Endothelial cell of umbilical vein (primary cell): ENCODE results near the gene NUDT14. TPM values are rescaled to one million over a fixed set of nuclear protein-coding genes. Genes with fewer than 3 reads are reported as not detected.

ENCODE experiments used
- BruUV-seq: library from RNA; stranded (reverse); fragments of 400-500 nt; replicated peaks from 2 replicates; lab custom pipeline; 2021; lab: Mats Ljungman, UMichigan
- CTCF ChIA-PET: fragments of 300-600, 350-600 bp; sonication (Branson Sonifier 250); formaldehyde crosslinking; loops from one replicate; lab custom pipeline; 2021; ENCODE audit warnings: antibody characterized with exemption, inconsistent platforms; lab: Charles Lee
- POLR2A ChIA-PET: fragments of 300-600, 350-600 bp; sonication (Branson Sonifier 250); formaldehyde crosslinking; loops from one replicate; lab custom pipeline; 2021; ENCODE audit warnings: antibody characterized with exemption, inconsistent platforms; lab: Charles Lee
- DNase-seq: peaks from one replicate; pipeline ENCODE4 v3.0.0-alpha.2; 2011; ENCODE audit warnings: low read depth, low spot score
- FAIRE-seq: peaks from 2 replicates; lab custom pipeline; 2011; peaks lifted over from hg19 to GRCh38; lab: Jason Lieb, UNC
- H2AFZ ChIP-seq: 2 replicates; pipeline ENCODE4 v1.6.0; 2012; ENCODE audit warnings: low read depth, low read length, control low read depth, inconsistent platforms
- H3K27ac ChIP-seq: 2 replicates; pipeline ENCODE4 v1.5.1; 2011; ENCODE audit warnings: low read depth, mild to moderate bottlenecking, control low read depth, low read length, moderate library complexity; ENCODE audit not compliant: insufficient read depth
- H3K27me3 ChIP-seq, 2 experiments: 2 replicates each; pipeline versions ENCODE4 v1.6.0 to v1.6.1; 2011; ENCODE audit warnings: low read length in 2 of 2, mixed read lengths in 1 of 2; ENCODE audit not compliant: control insufficient read depth in 2 of 2, insufficient read depth in 2 of 2
- H3K36me3 ChIP-seq, 2 experiments: 2 replicates in 1 of 2; 3 replicates in 1 of 2; pipeline ENCODE4 v1.5.1; 2011; ENCODE audit warnings: low read length in 2 of 2, mild to moderate bottlenecking in 1 of 2, moderate library complexity in 1 of 2; ENCODE audit not compliant: control insufficient read depth in 2 of 2, insufficient read depth in 2 of 2; ENCODE audit errors: extremely low read depth in 1 of 2
- H3K4me1 ChIP-seq: 3 replicates; pipeline ENCODE4 v1.5.1; 2011; ENCODE audit warnings: mild to moderate bottlenecking, low read length; ENCODE audit not compliant: control insufficient read depth, insufficient read depth; ENCODE audit errors: extremely low read depth
- H3K4me2 ChIP-seq: 2 replicates; pipeline ENCODE4 v1.6.1; 2011; ENCODE audit warnings: low read length, control low read depth, mixed read lengths; ENCODE audit not compliant: insufficient read depth
- H3K4me3 ChIP-seq, 3 experiments: fragments of 200-600 bp in 1 of 3; sonication (generic), shearing (Covaris generic) in 1 of 3; replicated peaks in 1 of 3; 2 replicates each; pipeline ENCODE4 v1.5.1; 2011 to 2016; ENCODE audit warnings: control low read depth in 3 of 3, low read length in 3 of 3, mild to moderate bottlenecking in 2 of 3, inconsistent platforms in 1 of 3, low read depth in 1 of 3, moderate library complexity in 1 of 3; ENCODE audit not compliant: insufficient read depth in 1 of 3
- H3K79me2 ChIP-seq: 2 replicates; pipeline ENCODE4 v1.6.0; 2012; ENCODE audit warnings: low read length, inconsistent platforms; ENCODE audit not compliant: control insufficient read depth, insufficient read depth
- H3K9ac ChIP-seq: replicated peaks from 2 replicates; pipeline ENCODE3; 2011; ENCODE audit warnings: low read length, control low read depth; ENCODE audit not compliant: insufficient read depth; ENCODE audit errors: extremely low read depth
- H3K9me1 ChIP-seq: replicated peaks from 3 replicates; pipeline ENCODE4 v1.6.0; 2011; ENCODE audit warnings: mild to moderate bottlenecking, low read length; ENCODE audit not compliant: control insufficient read depth, insufficient read depth; ENCODE audit errors: extremely low read depth
- H3K9me3 ChIP-seq: replicated peaks from 2 replicates; pipeline ENCODE4 v1.5.1; 2012; ENCODE audit warnings: low read length, inconsistent platforms; ENCODE audit not compliant: control insufficient read depth, insufficient read depth
- H4K20me1 ChIP-seq: replicated peaks from 2 replicates; pipeline ENCODE3; 2011; ENCODE audit warnings: mild to moderate bottlenecking, low read length; ENCODE audit not compliant: control insufficient read depth, insufficient read depth; ENCODE audit errors: extremely low read depth
- EZH2 ChIP-seq: IDR thresholded peaks from 2 replicates; pipeline ENCODE4 v1.6.1; 2012; ENCODE audit warnings: borderline replicate concordance, low read depth, mild to moderate bottlenecking, moderate library complexity, low read length, inconsistent platforms; ENCODE audit not compliant: severe bottlenecking
- FOS ChIP-seq: IDR thresholded peaks from 2 replicates; pipeline ENCODE4 v1.6.1; 2011; ENCODE audit warnings: mild to moderate bottlenecking, low read length, moderate library complexity, borderline replicate concordance; ENCODE audit not compliant: insufficient read depth
- GATA2 ChIP-seq: IDR thresholded peaks from 2 replicates; pipeline ENCODE4 v1.7.0; 2011; ENCODE audit warnings: low read depth, mild to moderate bottlenecking, moderate library complexity, mixed read lengths, low read length; ENCODE audit not compliant: insufficient read length, insufficient read depth
- JUN ChIP-seq: IDR thresholded peaks from 2 replicates; pipeline ENCODE4 v1.6.1; 2011; ENCODE audit warnings: borderline replicate concordance, low read depth; ENCODE audit not compliant: insufficient read length, insufficient read depth
- MAX ChIP-seq: IDR thresholded peaks from 2 replicates; pipeline ENCODE4 v1.6.1; 2011; ENCODE audit not compliant: insufficient read depth, insufficient read length
- MYC ChIP-seq: IDR thresholded peaks from one replicate; pipeline ENCODE4 v1.6.1; 2011; ENCODE audit warnings: mild to moderate bottlenecking, low read depth, low read length
- POLR2A ChIP-seq: IDR thresholded peaks from 2 replicates; pipeline ENCODE4 v1.6.1; 2012; ENCODE audit warnings: low read depth, mild to moderate bottlenecking, control low read depth, low read length
- POLR2AphosphoS5 ChIP-seq: IDR thresholded peaks from 2 replicates; pipeline ENCODE4 v1.6.1; 2012; ENCODE audit warnings: low read depth, mild to moderate bottlenecking, control low read depth, low read length, moderate library complexity; ENCODE audit not compliant: insufficient read depth
- dilution Hi-C: fragments of 300-500 bp; cut with MboI; formaldehyde crosslinking; loops from one replicate; pipeline ENCODE4 v1.15.0; 2019; ENCODE audit warnings: low sequenced_read_pairs; ENCODE audit not compliant: extremely low pct_ligation_motif_present
- intact Hi-C: fragments of 100-400 bp; cut with micrococcal nuclease; formaldehyde crosslinking; loops from one replicate; pipeline ENCODE4 v1.10.0; 2022
- polyA plus RNA-seq, 4 experiments: library from polyadenylated mRNA; depleted of rRNA in 3 of 4; stranded (reverse) in 3 of 4; unstranded in 1 of 4; fragments of >200 nt; gene quantifications; 2 replicates each; pipeline versions ENCODE4 v1.2.1 to v1.2.3, GENCODE V29; 2011 to 2012; ENCODE audit warnings: missing spikeins in 1 of 4
- total RNA-seq: library from RNA; stranded (reverse); gene quantifications from 2 replicates; pipeline ENCODE4 v1.2.3, GENCODE V29; 2021
- TF ChIP-seq, protein P1 (sequence below), 2 donors: IDR thresholded peaks; 1 replicate in 1 of 2; 2 replicates in 1 of 2; pipeline ENCODE4 v1.5.1; 2011; ENCODE audit warnings: low read length in 2 of 2, mild to moderate bottlenecking in 2 of 2, moderate library complexity in 2 of 2, control low read depth in 1 of 2, inconsistent platforms in 1 of 2, low read depth in 1 of 2; ENCODE audit not compliant: insufficient read depth in 1 of 2; ENCODE audit errors: extremely low read depth in 1 of 2

NUDT14 gene
- total and polyA plus RNA-seq, 2 donors (not counting 3 experiments of a cell fraction or from before 2014, with no cell fraction given) = 97.7 to 103 TPM

DNA sequence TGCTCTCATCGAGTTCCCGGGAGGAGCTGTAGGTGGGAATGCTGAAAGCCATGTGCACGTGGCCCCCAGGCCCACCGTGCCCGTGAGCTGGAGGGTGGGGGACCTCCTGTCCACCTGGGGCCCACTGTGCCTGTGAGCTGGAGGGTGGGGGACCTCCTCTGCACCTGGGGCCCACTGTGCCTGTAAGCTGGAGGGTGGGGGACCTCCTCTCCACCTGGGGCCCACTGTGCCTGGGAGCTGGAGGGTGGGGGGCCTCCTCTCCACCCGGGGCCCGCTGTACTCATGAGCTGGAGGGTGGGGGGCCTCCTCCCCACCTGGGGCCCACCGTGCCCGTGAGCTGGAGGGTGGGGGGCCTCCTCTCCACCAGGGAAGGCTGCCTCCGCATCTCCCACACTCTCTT, 13.9 kb upstream of the NUDT14 start:
- H3K4me2 ChIP-seq = no peak overlapping the region
- no peaks in the 10 kb centered on the region for H3K9me1 ChIP-seq
- H3K27me3 ChIP-seq = no peaks in the 10 kb centered on the region
- H3K9me3 ChIP-seq = no peaks in the 10 kb centered on the region
- H4K20me1 ChIP-seq = no peaks in the 10 kb centered on the region
- dilution Hi-C loops = no loop called here
- H3K4me1 ChIP-seq = peaks cover 65% of the 10 kb centered on the region
- DNase-seq (no peak), FAIRE-seq (no peak)
- no peak overlapping the region for H3K4me3 ChIP-seq
- H3K36me3 ChIP-seq = no peaks in the 10 kb centered on the region
- CTCF ChIA-PET = interaction anchor here (0.8 to 9.7 kb wide), 12 partner anchors 9 to 204 kb away, joined by 3 to 94 read pairs (median 5); partner anchors contain the start of genes JAG2 and NUDT14
- intact Hi-C loops = loop anchor here (5.0 kb wide), 1 partner anchor 297 kb away; the partner anchor contains the start of gene TEDC1
- peak overlapping the region; percentile 76 for H3K9ac ChIP-seq
- no peaks in the 10 kb centered on the region for H3K79me2 ChIP-seq
- no peak overlapping the region for H2AFZ ChIP-seq
- BruUV-seq = no TSS peak
- TF ChIP-seq, protein P1, sequence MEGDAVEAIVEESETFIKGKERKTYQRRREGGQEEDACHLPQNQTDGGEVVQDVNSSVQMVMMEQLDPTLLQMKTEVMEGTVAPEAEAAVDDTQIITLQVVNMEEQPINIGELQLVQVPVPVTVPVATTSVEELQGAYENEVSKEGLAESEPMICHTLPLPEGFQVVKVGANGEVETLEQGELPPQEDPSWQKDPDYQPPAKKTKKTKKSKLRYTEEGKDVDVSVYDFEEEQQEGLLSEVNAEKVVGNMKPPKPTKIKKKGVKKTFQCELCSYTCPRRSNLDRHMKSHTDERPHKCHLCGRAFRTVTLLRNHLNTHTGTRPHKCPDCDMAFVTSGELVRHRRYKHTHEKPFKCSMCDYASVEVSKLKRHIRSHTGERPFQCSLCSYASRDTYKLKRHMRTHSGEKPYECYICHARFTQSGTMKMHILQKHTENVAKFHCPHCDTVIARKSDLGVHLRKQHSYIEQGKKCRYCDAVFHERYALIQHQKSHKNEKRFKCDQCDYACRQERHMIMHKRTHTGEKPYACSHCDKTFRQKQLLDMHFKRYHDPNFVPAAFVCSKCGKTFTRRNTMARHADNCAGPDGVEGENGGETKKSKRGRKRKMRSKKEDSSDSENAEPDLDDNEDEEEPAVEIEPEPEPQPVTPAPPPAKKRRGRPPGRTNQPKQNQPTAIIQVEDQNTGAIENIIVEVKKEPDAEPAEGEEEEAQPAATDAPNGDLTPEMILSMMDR (IDR thresholded peaks at IDR 0.05; ENCODE audit: extremely low read depth in 1 of 2, insufficient read depth in 1 of 2, low read depth in 1 of 2, low read length in 2 of 2) = no peak
- no peak for TF ChIP-seq POLR2A
- TF ChIP-seq MAX = no peak
- TF ChIP-seq JUN = no peak
- no peak for TF ChIP-seq MYC
- TF ChIP-seq EZH2 = no peak
- TF ChIP-seq FOS = no peak
- no peak for TF ChIP-seq GATA2
- TF ChIP-seq POLR2AphosphoS5 = no peak
- H3K27ac ChIP-seq = peak overlapping the region; percentile 87
- POLR2A ChIA-PET = interaction anchor here (1.7 kb wide), 1 partner anchor 26 kb away, joined by 4 read pairs; the partner anchor contains the start of gene JAG2
